Activated CD8-positive, alpha-beta T cell treated with anti-CD3 and anti-CD28 coated beads for 36 hours (primary cell): ENCODE measurements around the gene PLET1. TPM values are rescaled to one million over a fixed set of nuclear protein-coding genes. Genes with fewer than 3 reads are reported as not detected.
"Not testable (repeated sequence)": the region's sequence is repeated elsewhere in the genome, so short reads cannot be mapped to it uniquely, and the experiment has no call there.

Experiments used
- ATAC-seq: fragments of 200-7000 bp; cut with Tn5 transposase; one replicate; pipeline ENCODE4 v1.10.0; 2021; ENCODE audit warnings: mild to moderate bottlenecking, moderate library complexity
- CTCF ChIA-PET: fragments of 350-600 bp; sonication (Branson Sonifier 250); formaldehyde crosslinking; loops from one replicate; lab custom pipeline; 2021; ENCODE audit warnings: antibody characterized with exemption; lab: Charles Lee
- POLR2A ChIA-PET: fragments of 350-600 bp; sonication (Branson Sonifier 250); formaldehyde crosslinking; loops from one replicate; lab custom pipeline; 2021; ENCODE audit warnings: antibody characterized with exemption; lab: Charles Lee
- DNase-seq: peaks from one replicate; pipeline ENCODE4 v3.0.0-alpha.2; 2020
- H3K27ac Mint-ChIP-seq: one replicate; pipeline ENCODE4 v1.8.0; 2021; ENCODE audit warnings: mild to moderate bottlenecking, mixed read lengths
- H3K27me3 Mint-ChIP-seq: one replicate; pipeline ENCODE4 v1.8.0; 2021; ENCODE audit warnings: mixed read lengths
- H3K36me3 Mint-ChIP-seq: one replicate; pipeline ENCODE4 v1.8.0; 2021; ENCODE audit warnings: low read depth, mixed read lengths
- H3K4me1 Mint-ChIP-seq: one replicate; pipeline ENCODE4 v1.8.0; 2021; ENCODE audit warnings: low read depth, mixed read lengths
- H3K4me3 Mint-ChIP-seq: one replicate; pipeline ENCODE4 v1.8.0; 2021; ENCODE audit warnings: mild to moderate bottlenecking, moderate library complexity, mixed read lengths
- H3K9me3 Mint-ChIP-seq: one replicate; pipeline ENCODE4 v1.8.0; 2021; ENCODE audit warnings: mixed read lengths
- CTCF ChIP-seq: fragments of 200-600 bp; IDR thresholded peaks from one replicate; pipeline ENCODE4 v1.8.0; 2022; ENCODE audit warnings: antibody characterized with exemption, mild to moderate bottlenecking
- intact Hi-C: fragments of 100-400 bp; cut with micrococcal nuclease; formaldehyde crosslinking; loops from one replicate; pipeline ENCODE4 v1.10.0; 2022
- total RNA-seq, 2 experiments: library from RNA; stranded (reverse); gene quantifications; one replicate each; pipeline ENCODE4 v1.2.3, GENCODE V29; 2021

The PLET1 gene
- total RNA-seq, 2 experiments from 2014 or later: not detected

GRCh38 chr11:112200252-112200651 is 60.4 kb downstream of the PLET1 start:
- Mint-ChIP-seq H3K27ac (no peak overlapping the region), H3K36me3 (no peaks in the 10 kb centered on the region), H3K4me1 (no peaks in the 10 kb centered on the region), H3K27me3 (no peaks in the 10 kb centered on the region), H3K4me3 (no peak overlapping the region), H3K9me3 (no peaks in the 10 kb centered on the region)
- no peak for ATAC-seq
- no peak for DNase-seq
- ChIA-PET POLR2A (no interaction called here), CTCF (interaction anchor here (0.7 to 1.4 kb wide), 3 partner anchors 19 to 126 kb away, joined by 3 to 6 read pairs (median 5); no protein-coding TSS in a partner anchor)
- intact Hi-C loops: no loop called here
- TF ChIP-seq CTCF: no peak

- H3K27ac Mint-ChIP-seq, H3K9me3 Mint-ChIP-seq, ATAC-seq, H3K4me3 Mint-ChIP-seq, H3K36me3 Mint-ChIP-seq, H3K27me3 Mint-ChIP-seq, POLR2A ChIA-PET, H3K4me1 Mint-ChIP-seq, intact Hi-C loops, DNase-seq: not testable (repeated sequence)
- CTCF ChIA-PET: interaction anchor here (1.0 to 1.4 kb wide), 2 partner anchors 20 to 269 kb away, joined by 4 to 5 read pairs; no protein-coding TSS in a partner anchor
These were observed 61.6 kb downstream of the PLET1 start for GRCh38 chr11:112199101-112199500.

Other genes starting within 250 kb of the PLET1 start
- 10 to 100 TPM; 50.3 to 51.4 TPM for gene DLAT, start 235.5 kb downstream of the PLET1 start, total RNA-seq
- under 1 TPM; 0.61 to 0.67 TPM for gene PIH1D2, start 186.8 kb downstream of the PLET1 start, total RNA-seq
- 10 to 100 TPM; 20.8 to 22.6 TPM for gene NKAPD1, start 186.6 kb downstream of the PLET1 start, total RNA-seq
- 10 to 100 TPM; 52.9 to 54.1 TPM for gene TIMM8B, start 174.1 kb downstream of the PLET1 start, total RNA-seq
- gene SDHD, start 174.0 kb downstream of the PLET1 start, total RNA-seq: 100 to 1,000 TPM; 100 to 101 TPM
- not detected for gene IL18, start 96.8 kb downstream of the PLET1 start, total RNA-seq
- not detected for gene TEX12, start 93.5 kb downstream of the PLET1 start, total RNA-seq
- 1 to 10 TPM in 1 of 2 experiments, under 1 TPM in 1; 0.97 to 1.4 TPM for gene BCO2, start 85.3 kb downstream of the PLET1 start, total RNA-seq
- gene PTS, start 34.4 kb downstream of the PLET1 start, total RNA-seq: 10 to 100 TPM; 22.6 to 24.9 TPM